DOHH2 (cell line): Measurements from ENCODE around the gene UFM1.

Experiments used
- H3F3A ChIP-seq: fragments of 200-600 bp; sonication (generic), shearing (Covaris generic); 2 replicates; pipeline ENCODE4 v1.6.0; 2016; ENCODE audit warnings: antibody characterized with exemption, mild to moderate bottlenecking; ENCODE audit not compliant: control insufficient read depth, insufficient read depth
- H3K27ac ChIP-seq: fragments of 200-600 bp; sonication (generic); 2 replicates; pipeline ENCODE4 v1.5.1; 2014; ENCODE audit warnings: low read depth, mild to moderate bottlenecking, low read length, moderate library complexity
- H3K27me3 ChIP-seq: fragments of 200-600 bp; sonication (generic); 2 replicates; pipeline ENCODE4 v1.6.1; 2014; ENCODE audit warnings: mild to moderate bottlenecking, low read length, mixed read lengths; ENCODE audit not compliant: control insufficient read depth
- H3K36me3 ChIP-seq: fragments of 200-600 bp; sonication (generic); 2 replicates; pipeline ENCODE4 v1.6.1; 2014; ENCODE audit warnings: mild to moderate bottlenecking, low read length, moderate library complexity, mixed read lengths; ENCODE audit not compliant: control insufficient read depth
- H3K4me1 ChIP-seq: fragments of 200-600 bp; sonication (generic); 2 replicates; pipeline ENCODE4 v1.6.1; 2014; ENCODE audit warnings: mild to moderate bottlenecking, low read length, mixed read lengths; ENCODE audit not compliant: control insufficient read depth
- H3K4me2 ChIP-seq: fragments of 200-600 bp; sonication (generic); 2 replicates; pipeline ENCODE4 v1.6.0; 2014; ENCODE audit warnings: mild to moderate bottlenecking, low read length, moderate library complexity
- H3K4me3 ChIP-seq: fragments of 200-600 bp; sonication (generic); 2 replicates; pipeline ENCODE4 v1.5.1; 2014; ENCODE audit warnings: mild to moderate bottlenecking, low read length, mixed read lengths
- H3K79me2 ChIP-seq: fragments of 200-600 bp; sonication (generic); 2 replicates; pipeline ENCODE4 v1.6.1; 2014; ENCODE audit warnings: mild to moderate bottlenecking, low read length, mixed read lengths; ENCODE audit not compliant: control insufficient read depth
- H3K9me2 ChIP-seq: fragments of 200-600 bp; sonication (generic); replicated peaks from 2 replicates; pipeline ENCODE4 v1.6.1; 2014; ENCODE audit warnings: mild to moderate bottlenecking, low read length, mixed read lengths; ENCODE audit not compliant: control insufficient read depth
- H3K9me3 ChIP-seq: fragments of 200-600 bp; sonication (generic); 2 replicates; pipeline ENCODE4 v1.6.1; 2014; ENCODE audit warnings: antibody characterized with exemption, low read length, mixed read lengths; ENCODE audit not compliant: control insufficient read depth, insufficient read depth
- H4K20me1 ChIP-seq: fragments of 200-600 bp; sonication (generic); 2 replicates; pipeline ENCODE4 v1.6.0; 2014; ENCODE audit warnings: low read depth, mild to moderate bottlenecking, antibody characterized with exemption, low read length, moderate library complexity; ENCODE audit not compliant: control insufficient read depth, insufficient read depth
- EZH2phosphoT487 ChIP-seq: fragments of 200-600 bp; sonication (generic); IDR thresholded peaks from 2 replicates; pipeline ENCODE4 v1.6.1; 2017; ENCODE audit warnings: borderline replicate concordance, mild to moderate bottlenecking, antibody characterized with exemption, low read length, moderate library complexity, mixed read lengths
- TF ChIP-seq, protein P1 (sequence below): fragments of 200-600 bp; sonication (generic); IDR thresholded peaks from one replicate; pipeline ENCODE4 v1.5.1; 2014; ENCODE audit warnings: antibody characterized with exemption, mild to moderate bottlenecking, low read depth, low read length; ENCODE audit not compliant: poor library complexity, severe bottlenecking

The UFM1 gene

DNA sequence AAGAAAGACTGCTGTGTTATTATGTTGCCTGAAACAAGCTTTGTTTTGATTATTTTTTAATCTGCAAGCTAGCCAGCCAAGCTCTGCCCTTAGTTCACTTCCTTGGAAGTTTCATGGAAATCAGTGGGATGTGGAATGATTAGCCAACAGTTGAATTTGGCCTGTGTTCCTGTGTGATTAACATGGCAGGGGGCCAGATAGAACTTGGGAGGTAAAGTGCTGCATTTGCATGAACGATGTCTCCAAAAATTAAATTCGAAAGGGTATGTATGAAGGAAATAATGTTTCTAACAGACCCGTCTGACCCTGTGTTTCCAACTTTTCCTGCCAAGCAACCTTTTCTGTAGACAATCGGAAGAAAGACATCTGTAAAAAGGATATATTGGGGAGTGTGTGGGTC, 32.2 kb downstream of the UFM1 start:
- no peaks in the 10 kb centered on the region for H3K4me1 ChIP-seq
- no peak overlapping the region for H3K4me2 ChIP-seq
- TF ChIP-seq, protein P1, sequence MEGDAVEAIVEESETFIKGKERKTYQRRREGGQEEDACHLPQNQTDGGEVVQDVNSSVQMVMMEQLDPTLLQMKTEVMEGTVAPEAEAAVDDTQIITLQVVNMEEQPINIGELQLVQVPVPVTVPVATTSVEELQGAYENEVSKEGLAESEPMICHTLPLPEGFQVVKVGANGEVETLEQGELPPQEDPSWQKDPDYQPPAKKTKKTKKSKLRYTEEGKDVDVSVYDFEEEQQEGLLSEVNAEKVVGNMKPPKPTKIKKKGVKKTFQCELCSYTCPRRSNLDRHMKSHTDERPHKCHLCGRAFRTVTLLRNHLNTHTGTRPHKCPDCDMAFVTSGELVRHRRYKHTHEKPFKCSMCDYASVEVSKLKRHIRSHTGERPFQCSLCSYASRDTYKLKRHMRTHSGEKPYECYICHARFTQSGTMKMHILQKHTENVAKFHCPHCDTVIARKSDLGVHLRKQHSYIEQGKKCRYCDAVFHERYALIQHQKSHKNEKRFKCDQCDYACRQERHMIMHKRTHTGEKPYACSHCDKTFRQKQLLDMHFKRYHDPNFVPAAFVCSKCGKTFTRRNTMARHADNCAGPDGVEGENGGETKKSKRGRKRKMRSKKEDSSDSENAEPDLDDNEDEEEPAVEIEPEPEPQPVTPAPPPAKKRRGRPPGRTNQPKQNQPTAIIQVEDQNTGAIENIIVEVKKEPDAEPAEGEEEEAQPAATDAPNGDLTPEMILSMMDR = no peak
- TF ChIP-seq EZH2phosphoT487 = no peak
- no peaks in the 10 kb centered on the region for H3K9me2 ChIP-seq
- H3K79me2 ChIP-seq = no peaks in the 10 kb centered on the region
- no peaks in the 10 kb centered on the region for H3K9me3 ChIP-seq
- no peaks in the 10 kb centered on the region for H3K36me3 ChIP-seq
- H3K27ac ChIP-seq = no peak overlapping the region
- H3K27me3 ChIP-seq = no peaks in the 10 kb centered on the region
- no peaks in the 10 kb centered on the region for H3F3A ChIP-seq
- no peak overlapping the region for H3K4me3 ChIP-seq
- H4K20me1 ChIP-seq = no peaks in the 10 kb centered on the region

DNA sequence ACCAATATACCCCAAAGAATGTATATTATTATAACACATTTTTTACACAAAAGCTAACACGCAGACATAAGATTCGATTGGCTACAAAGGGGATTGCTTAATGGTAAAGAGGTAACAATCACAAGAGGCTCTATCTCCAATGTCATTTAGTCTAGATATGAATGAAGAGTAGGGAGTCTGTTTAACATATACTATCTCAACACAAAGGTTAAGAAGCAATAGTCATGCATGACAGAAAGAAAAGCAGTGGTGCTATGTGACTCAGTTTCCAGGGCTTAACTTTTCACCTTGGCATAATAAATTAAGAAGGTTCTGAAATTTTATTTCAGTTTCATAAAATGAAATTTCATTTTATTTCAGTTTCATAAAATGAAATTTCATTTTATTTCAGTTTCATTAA, 33.3 kb downstream of the UFM1 start:
- Histone ChIP-seq H3K4me3 (no peak overlapping the region), H3K36me3 (no peaks in the 10 kb centered on the region), H3K4me1 (no peaks in the 10 kb centered on the region), H3K4me2 (no peak overlapping the region), H3K27ac (no peak overlapping the region), H3K9me3 (no peaks in the 10 kb centered on the region), H3F3A (no peaks in the 10 kb centered on the region), H3K79me2 (no peaks in the 10 kb centered on the region), H3K27me3 (no peaks in the 10 kb centered on the region), H3K9me2 (no peaks in the 10 kb centered on the region), H4K20me1 (no peaks in the 10 kb centered on the region)
- TF ChIP-seq EZH2phosphoT487 = no peak
- TF ChIP-seq, protein P1 = no peak

DNA sequence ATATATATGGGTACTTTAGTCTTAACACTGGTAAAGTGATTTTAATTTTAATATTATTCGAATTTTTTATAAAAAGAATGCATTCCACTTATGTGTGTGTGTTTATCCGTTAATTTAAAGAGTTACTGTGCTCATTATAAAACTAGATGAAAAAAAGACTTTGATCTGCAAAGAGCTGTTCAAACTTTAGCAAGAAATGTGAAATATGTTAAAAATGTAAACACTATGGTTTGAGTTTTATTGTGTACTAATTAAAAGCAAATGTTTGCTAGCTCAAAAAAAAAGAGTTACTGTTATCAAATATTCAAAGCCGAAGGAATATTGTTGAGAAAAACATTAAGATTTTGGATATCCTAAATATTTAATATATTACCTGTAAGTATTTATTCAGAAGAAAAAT, 34.5 kb downstream of the UFM1 start:
- Histone ChIP-seq H3K4me1 (no peaks in the 10 kb centered on the region), H3K79me2 (no peaks in the 10 kb centered on the region), H3K27ac (no peak overlapping the region), H3K4me3 (no peak overlapping the region), H3F3A (no peaks in the 10 kb centered on the region), H4K20me1 (no peaks in the 10 kb centered on the region), H3K9me2 (no peaks in the 10 kb centered on the region), H3K9me3 (no peaks in the 10 kb centered on the region), H3K36me3 (no peaks in the 10 kb centered on the region), H3K27me3 (no peaks in the 10 kb centered on the region), H3K4me2 (no peak overlapping the region)
- no peak for TF ChIP-seq EZH2phosphoT487
- TF ChIP-seq, protein P1 = no peak
